WTC11 (cell line): ENCODE data around the gene LGALS9. TPM values are rescaled to one million over a fixed set of nuclear protein-coding genes. Genes with fewer than 3 reads are reported as not detected.
"Not testable (repeated sequence)": the region's sequence is repeated elsewhere in the genome, so short reads cannot be mapped to it uniquely, and the experiment has no call there.

Source experiments
- ATAC-seq: fragments of 200-7000 bp; cut with Tn5 transposase; 2 replicates; pipeline ENCODE4 v1.10.0; 2021; ENCODE audit warnings: mild to moderate bottlenecking, moderate library complexity
- CTCF ChIA-PET: fragments of 300-600 bp; sonication (Branson Sonifier 250); formaldehyde crosslinking; loops from one replicate; lab custom pipeline; 2021; ENCODE audit warnings: antibody characterized with exemption; lab: Charles Lee
- POLR2A ChIA-PET: fragments of 350-600 bp; sonication (Branson Sonifier 250); formaldehyde crosslinking; loops from one replicate; lab custom pipeline; 2021; ENCODE audit warnings: antibody characterized with exemption; lab: Charles Lee
- DNase-seq: peaks from one replicate; pipeline ENCODE4 v3.0.0; 2021; ENCODE audit warnings: low spot score
- H3K27ac Mint-ChIP-seq: 2 replicates; pipeline ENCODE4 v1.8.0; 2021; ENCODE audit warnings: mixed read lengths
- H3K27me3 Mint-ChIP-seq: 2 replicates; pipeline ENCODE4 v1.8.0; 2021; ENCODE audit warnings: low read depth, mild to moderate bottlenecking, moderate library complexity, mixed read lengths
- H3K36me3 Mint-ChIP-seq: 2 replicates; pipeline ENCODE4 v1.8.0; 2021; ENCODE audit warnings: mixed read lengths
- H3K4me1 Mint-ChIP-seq: 2 replicates; pipeline ENCODE4 v1.8.0; 2022; ENCODE audit warnings: mixed read lengths
- H3K4me3 Mint-ChIP-seq: 2 replicates; pipeline ENCODE4 v1.8.0; 2021; ENCODE audit warnings: mild to moderate bottlenecking, moderate library complexity, mixed read lengths
- H3K9me3 Mint-ChIP-seq: 2 replicates; pipeline ENCODE4 v1.8.0; 2021; ENCODE audit warnings: mixed read lengths
- MYBL2 ChIP-seq: sonication (generic); formaldehyde crosslinking; IDR thresholded peaks from 2 replicates; pipeline ENCODE4 v1.8.1; 2023; ENCODE audit warnings: mild to moderate bottlenecking, moderate library complexity, missing genetic modification reagents
- SOX15 ChIP-seq: fragments of 250-450 bp; sonication (Bioruptor Pico); IDR thresholded peaks from 2 replicates; pipeline ENCODE4 v1.9.0; 2021; ENCODE audit warnings: mild to moderate bottlenecking
- ZNF416 ChIP-seq: fragments of 250-450 bp; sonication (Bioruptor Pico); IDR thresholded peaks from 2 replicates; pipeline ENCODE4 v1.9.0; 2021; ENCODE audit warnings: mild to moderate bottlenecking, inconsistent platforms
- total RNA-seq: library from RNA; stranded (reverse); gene quantifications from 3 replicates; pipeline ENCODE4 v1.2.3, GENCODE V29; 2021
- TF ChIP-seq, protein P1 (sequence below): sonication (generic); formaldehyde crosslinking; IDR thresholded peaks from 2 replicates; pipeline ENCODE4 v1.8.0; 2023; ENCODE audit warnings: missing genetic modification reagents, mild to moderate bottlenecking, borderline replicate concordance
- TF ChIP-seq, protein P2 (sequence below): sonication (generic); formaldehyde crosslinking; IDR thresholded peaks from 2 replicates; pipeline ENCODE4 v1.8.1; 2023; ENCODE audit warnings: mild to moderate bottlenecking, missing genetic modification reagents, moderate library complexity
- TF ChIP-seq, protein P3 (sequence below): fragments of 200-600 bp; IDR thresholded peaks from 2 replicates; pipeline ENCODE4 v1.8.0; 2022; ENCODE audit warnings: antibody characterized with exemption
- TF ChIP-seq, protein P4 (sequence below): sonication (generic); formaldehyde crosslinking; IDR thresholded peaks from 2 replicates; pipeline ENCODE4 v1.8.0; 2022; ENCODE audit warnings: mild to moderate bottlenecking, missing genetic modification reagents
- TF ChIP-seq, protein P5 (sequence below): sonication (generic); formaldehyde crosslinking; IDR thresholded peaks from 2 replicates; pipeline ENCODE4 v1.8.1; 2023; ENCODE audit warnings: mild to moderate bottlenecking, moderate library complexity, missing genetic modification reagents
- TF ChIP-seq, protein P6 (sequence below): sonication (generic); formaldehyde crosslinking; IDR thresholded peaks from 2 replicates; pipeline ENCODE4 v1.8.1; 2022; ENCODE audit warnings: low read depth, mild to moderate bottlenecking, moderate library complexity, missing genetic modification reagents, borderline replicate concordance

The LGALS9 gene
- total RNA-seq, 1 experiment from 2014 or later: 5.7 TPM

DNA sequence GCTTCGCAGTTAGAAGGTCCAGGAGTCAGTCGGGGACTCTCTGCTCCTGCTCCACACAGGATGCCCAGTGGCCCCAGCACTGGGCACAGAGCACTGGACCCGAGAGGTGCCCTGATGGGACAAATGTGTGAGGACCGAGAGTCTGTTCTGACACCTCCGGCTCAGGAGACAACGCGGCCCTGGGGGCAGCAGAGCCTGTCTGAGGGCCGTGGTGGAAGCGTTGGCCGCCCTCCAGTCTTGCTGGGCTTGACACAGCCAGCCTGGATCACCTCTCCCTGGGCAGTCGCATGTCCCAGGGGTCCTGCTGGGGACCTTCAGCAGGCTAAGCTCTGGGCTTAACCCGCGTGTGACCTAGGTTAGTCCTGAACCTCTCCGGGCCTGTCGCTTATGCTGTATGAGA is 23.1 kb downstream of the LGALS9 start (continued):
- TF ChIP-seq ZNF416 (CRISPR knock-in tag): no peak
- TF ChIP-seq, protein P1, sequence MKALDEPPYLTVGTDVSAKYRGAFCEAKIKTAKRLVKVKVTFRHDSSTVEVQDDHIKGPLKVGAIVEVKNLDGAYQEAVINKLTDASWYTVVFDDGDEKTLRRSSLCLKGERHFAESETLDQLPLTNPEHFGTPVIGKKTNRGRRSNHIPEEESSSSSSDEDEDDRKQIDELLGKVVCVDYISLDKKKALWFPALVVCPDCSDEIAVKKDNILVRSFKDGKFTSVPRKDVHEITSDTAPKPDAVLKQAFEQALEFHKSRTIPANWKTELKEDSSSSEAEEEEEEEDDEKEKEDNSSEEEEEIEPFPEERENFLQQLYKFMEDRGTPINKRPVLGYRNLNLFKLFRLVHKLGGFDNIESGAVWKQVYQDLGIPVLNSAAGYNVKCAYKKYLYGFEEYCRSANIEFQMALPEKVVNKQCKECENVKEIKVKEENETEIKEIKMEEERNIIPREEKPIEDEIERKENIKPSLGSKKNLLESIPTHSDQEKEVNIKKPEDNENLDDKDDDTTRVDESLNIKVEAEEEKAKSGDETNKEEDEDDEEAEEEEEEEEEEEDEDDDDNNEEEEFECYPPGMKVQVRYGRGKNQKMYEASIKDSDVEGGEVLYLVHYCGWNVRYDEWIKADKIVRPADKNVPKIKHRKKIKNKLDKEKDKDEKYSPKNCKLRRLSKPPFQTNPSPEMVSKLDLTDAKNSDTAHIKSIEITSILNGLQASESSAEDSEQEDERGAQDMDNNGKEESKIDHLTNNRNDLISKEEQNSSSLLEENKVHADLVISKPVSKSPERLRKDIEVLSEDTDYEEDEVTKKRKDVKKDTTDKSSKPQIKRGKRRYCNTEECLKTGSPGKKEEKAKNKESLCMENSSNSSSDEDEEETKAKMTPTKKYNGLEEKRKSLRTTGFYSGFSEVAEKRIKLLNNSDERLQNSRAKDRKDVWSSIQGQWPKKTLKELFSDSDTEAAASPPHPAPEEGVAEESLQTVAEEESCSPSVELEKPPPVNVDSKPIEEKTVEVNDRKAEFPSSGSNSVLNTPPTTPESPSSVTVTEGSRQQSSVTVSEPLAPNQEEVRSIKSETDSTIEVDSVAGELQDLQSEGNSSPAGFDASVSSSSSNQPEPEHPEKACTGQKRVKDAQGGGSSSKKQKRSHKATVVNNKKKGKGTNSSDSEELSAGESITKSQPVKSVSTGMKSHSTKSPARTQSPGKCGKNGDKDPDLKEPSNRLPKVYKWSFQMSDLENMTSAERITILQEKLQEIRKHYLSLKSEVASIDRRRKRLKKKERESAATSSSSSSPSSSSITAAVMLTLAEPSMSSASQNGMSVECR (CRISPR knock-in tag): no peak
- TF ChIP-seq MYBL2 (CRISPR knock-in tag): no peak
- TF ChIP-seq SOX15 (CRISPR knock-in tag): no peak
- TF ChIP-seq, protein P2, sequence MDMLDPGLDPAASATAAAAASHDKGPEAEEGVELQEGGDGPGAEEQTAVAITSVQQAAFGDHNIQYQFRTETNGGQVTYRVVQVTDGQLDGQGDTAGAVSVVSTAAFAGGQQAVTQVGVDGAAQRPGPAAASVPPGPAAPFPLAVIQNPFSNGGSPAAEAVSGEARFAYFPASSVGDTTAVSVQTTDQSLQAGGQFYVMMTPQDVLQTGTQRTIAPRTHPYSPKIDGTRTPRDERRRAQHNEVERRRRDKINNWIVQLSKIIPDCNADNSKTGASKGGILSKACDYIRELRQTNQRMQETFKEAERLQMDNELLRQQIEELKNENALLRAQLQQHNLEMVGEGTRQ (CRISPR knock-in tag): no peak

DNA sequence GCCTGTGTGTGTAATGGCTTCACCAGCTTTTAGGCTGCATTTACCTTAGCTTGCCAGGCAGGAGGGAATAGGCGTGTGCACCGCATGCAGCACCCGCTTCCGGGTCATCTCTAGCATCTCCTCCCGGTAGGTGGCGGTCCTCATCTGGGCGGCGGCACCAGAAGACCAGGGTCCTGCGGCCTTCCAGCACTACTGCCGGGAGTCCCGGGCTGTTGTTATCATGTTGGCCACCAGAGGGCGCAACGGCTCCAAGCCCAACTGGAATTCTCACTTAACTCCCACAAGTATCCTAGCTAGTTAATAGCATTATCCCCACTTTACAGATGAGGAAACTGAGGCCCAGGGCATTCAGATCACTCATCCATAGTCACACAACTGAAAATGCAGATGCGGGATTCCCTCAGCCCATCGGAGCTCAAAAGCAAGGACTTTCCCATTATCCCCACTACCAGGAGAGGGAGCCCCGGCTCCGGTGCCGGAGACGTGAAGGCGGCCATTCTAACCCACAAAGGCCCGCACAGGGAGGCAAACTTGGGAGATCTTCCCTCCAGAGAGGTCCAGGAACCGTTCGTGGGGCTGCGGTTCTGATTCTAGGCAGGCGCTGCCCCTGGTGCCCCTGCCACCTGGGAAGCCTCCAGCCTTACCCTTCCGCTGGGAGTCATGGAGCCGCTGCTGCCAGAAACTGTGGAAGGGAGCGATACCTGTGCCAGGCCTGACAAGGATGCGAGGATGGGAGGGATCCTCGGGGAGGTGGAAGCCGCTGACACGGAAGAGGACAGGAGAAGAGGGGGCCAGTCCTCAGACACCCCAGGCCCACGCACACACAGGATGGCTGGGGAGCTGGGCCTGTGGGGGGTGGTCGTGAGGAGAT is 23.9 kb downstream of the LGALS9 start:
- Mint-ChIP-seq H3K27me3 (no peaks in the 10 kb centered on the region; the same call in 1 of the 2 replicates), H3K4me3 (no peak overlapping the region)
- peak; percentile 91 for DNase-seq
- ATAC-seq: peak; percentile 92
- POLR2A ChIA-PET: interaction anchor here (0.6 kb wide), 1 partner anchor 215 kb away, joined by 3 read pairs; no protein-coding TSS in a partner anchor
- TF ChIP-seq, protein P3, sequence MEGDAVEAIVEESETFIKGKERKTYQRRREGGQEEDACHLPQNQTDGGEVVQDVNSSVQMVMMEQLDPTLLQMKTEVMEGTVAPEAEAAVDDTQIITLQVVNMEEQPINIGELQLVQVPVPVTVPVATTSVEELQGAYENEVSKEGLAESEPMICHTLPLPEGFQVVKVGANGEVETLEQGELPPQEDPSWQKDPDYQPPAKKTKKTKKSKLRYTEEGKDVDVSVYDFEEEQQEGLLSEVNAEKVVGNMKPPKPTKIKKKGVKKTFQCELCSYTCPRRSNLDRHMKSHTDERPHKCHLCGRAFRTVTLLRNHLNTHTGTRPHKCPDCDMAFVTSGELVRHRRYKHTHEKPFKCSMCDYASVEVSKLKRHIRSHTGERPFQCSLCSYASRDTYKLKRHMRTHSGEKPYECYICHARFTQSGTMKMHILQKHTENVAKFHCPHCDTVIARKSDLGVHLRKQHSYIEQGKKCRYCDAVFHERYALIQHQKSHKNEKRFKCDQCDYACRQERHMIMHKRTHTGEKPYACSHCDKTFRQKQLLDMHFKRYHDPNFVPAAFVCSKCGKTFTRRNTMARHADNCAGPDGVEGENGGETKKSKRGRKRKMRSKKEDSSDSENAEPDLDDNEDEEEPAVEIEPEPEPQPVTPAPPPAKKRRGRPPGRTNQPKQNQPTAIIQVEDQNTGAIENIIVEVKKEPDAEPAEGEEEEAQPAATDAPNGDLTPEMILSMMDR: peak; percentile 100
- TF ChIP-seq, protein P4, sequence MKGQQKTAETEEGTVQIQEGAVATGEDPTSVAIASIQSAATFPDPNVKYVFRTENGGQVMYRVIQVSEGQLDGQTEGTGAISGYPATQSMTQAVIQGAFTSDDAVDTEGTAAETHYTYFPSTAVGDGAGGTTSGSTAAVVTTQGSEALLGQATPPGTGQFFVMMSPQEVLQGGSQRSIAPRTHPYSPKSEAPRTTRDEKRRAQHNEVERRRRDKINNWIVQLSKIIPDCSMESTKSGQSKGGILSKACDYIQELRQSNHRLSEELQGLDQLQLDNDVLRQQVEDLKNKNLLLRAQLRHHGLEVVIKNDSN (CRISPR knock-in tag): no peak
- TF ChIP-seq, protein P5, sequence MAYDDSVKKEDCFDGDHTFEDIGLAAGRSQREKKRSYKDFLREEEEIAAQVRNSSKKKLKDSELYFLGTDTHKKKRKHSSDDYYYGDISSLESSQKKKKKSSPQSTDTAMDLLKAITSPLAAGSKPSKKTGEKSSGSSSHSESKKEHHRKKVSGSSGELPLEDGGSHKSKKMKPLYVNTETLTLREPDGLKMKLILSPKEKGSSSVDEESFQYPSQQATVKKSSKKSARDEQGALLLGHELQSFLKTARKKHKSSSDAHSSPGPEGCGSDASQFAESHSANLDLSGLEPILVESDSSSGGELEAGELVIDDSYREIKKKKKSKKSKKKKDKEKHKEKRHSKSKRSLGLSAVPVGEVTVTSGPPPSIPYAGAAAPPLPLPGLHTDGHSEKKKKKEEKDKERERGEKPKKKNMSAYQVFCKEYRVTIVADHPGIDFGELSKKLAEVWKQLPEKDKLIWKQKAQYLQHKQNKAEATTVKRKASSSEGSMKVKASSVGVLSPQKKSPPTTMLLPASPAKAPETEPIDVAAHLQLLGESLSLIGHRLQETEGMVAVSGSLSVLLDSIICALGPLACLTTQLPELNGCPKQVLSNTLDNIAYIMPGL (CRISPR knock-in tag): peak; percentile 83
- TF ChIP-seq, protein P6, sequence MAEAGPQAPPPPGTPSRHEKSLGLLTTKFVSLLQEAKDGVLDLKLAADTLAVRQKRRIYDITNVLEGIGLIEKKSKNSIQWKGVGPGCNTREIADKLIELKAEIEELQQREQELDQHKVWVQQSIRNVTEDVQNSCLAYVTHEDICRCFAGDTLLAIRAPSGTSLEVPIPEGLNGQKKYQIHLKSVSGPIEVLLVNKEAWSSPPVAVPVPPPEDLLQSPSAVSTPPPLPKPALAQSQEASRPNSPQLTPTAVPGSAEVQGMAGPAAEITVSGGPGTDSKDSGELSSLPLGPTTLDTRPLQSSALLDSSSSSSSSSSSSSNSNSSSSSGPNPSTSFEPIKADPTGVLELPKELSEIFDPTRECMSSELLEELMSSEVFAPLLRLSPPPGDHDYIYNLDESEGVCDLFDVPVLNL (CRISPR knock-in tag): no peak
- TF ChIP-seq, all 79 proteins: peak for 2
- H3K9me3 Mint-ChIP-seq: no peaks in the 10 kb centered on the region
- H3K4me1 Mint-ChIP-seq: peaks cover 13% of the 10 kb centered on the region
- H3K27ac Mint-ChIP-seq: no peak overlapping the region
- CTCF ChIA-PET: interaction anchor here (0.5 to 5.6 kb wide), 73 partner anchors 8 to 621 kb away, joined by 3 to 80 read pairs (median 4); partner anchors contain the start of genes KSR1 and LYRM9
- no peaks in the 10 kb centered on the region for H3K36me3 Mint-ChIP-seq

DNA sequence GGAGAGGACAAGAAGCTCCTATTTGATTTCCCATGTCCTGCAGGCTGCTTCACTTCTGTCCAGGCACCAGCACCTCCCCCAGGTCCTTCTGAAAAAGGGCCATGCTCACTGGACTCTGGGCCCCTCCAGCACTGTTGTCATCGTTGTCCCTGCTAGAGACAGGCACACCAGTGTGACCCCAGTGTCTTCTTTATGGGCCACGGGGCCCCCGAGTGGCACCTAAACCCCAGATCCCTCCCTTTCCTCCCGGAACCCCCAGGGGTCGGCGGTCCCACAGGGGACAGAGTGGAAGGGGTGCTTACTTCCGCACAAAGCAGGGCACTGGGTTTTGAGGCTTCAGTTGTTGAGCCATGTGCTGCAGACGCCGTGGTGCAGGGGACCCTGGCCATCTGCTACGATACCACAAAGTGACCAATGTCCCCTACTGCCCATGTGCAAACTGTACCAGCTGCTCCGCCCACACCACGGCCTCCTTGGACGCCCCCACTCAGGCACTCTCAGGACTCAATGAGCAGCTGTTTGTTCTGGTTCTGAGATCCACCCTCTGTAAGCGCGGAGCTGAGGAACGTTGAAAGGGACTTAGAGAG is 24.6 kb downstream of the LGALS9 start:
- DNase-seq, H3K27ac Mint-ChIP-seq, H3K36me3 Mint-ChIP-seq, H3K4me3 Mint-ChIP-seq, H3K9me3 Mint-ChIP-seq, H3K27me3 Mint-ChIP-seq, ATAC-seq, POLR2A ChIA-PET: not testable (repeated sequence)
- H3K4me1 Mint-ChIP-seq: peaks cover 13% of the 10 kb centered on the region
- CTCF ChIA-PET: interaction anchor here (0.7 to 5.6 kb wide), 37 partner anchors 9 to 621 kb away, joined by 3 to 80 read pairs (median 5); partner anchors contain the start of genes KSR1 and LYRM9

DNA sequence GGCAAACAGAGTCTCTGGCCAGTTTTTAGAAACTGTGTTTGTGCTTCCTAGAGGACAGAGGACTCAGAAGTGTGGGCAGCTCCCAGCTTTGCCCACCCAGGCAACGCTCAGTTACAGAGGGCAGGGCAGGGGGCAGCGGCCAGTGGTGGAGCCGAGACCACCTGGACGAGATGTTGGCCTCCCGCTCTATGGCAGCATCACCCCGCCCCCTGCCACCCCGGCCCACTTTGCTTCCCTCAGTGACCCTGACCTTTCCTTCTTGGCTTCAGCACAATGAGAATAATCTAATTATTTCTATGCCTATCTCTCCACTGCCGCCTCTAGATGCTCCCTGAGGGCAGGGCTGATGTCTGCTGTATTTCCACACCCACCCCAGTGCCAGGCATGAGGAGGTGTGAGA is 25.6 kb downstream of the LGALS9 start:
- peaks cover 10% of the 10 kb centered on the region for H3K4me1 Mint-ChIP-seq
- DNase-seq, H3K27ac Mint-ChIP-seq, H3K4me3 Mint-ChIP-seq, H3K9me3 Mint-ChIP-seq, H3K27me3 Mint-ChIP-seq, ATAC-seq, POLR2A ChIA-PET, H3K36me3 Mint-ChIP-seq: not testable (repeated sequence)
- CTCF ChIA-PET: interaction anchor here (1.1 to 3.2 kb wide), 5 partner anchors 92 to 224 kb away, joined by 4 to 80 read pairs (median 7); no protein-coding TSS in a partner anchor
